GM12801 (cell line): ENCODE results near the gene GNE.

Experiments
- CTCF ChIP-seq: IDR thresholded peaks from one replicate; pipeline ENCODE4 v1.5.1; 2011; ENCODE audit warnings: control low read depth; ENCODE audit not compliant: insufficient read length; ENCODE audit errors: extremely low read depth

Gene GNE

GRCh38 chr9:36193023-36193422 lies 65.2 kb downstream of the GNE start:
- TF ChIP-seq CTCF: no peak

- TF ChIP-seq CTCF: no peak
These were observed 66.1 kb downstream of the GNE start for GRCh38 chr9:36192196-36192595.

- TF ChIP-seq CTCF: no peak
These were observed 66.6 kb downstream of the GNE start for GRCh38 chr9:36191686-36192085.

GRCh38 chr9:36191290-36191645 lies 67.0 kb downstream of the GNE start:
- no peak for TF ChIP-seq CTCF

- TF ChIP-seq CTCF: no peak
These were observed 67.6 kb downstream of the GNE start, which contains the start of gene CLTA for GRCh38 chr9:36190388-36191289. Gene CLTA, plus strand, starts transcription at chr9:36190921. Its CDS starts 136 bp downstream, at chr9:36191057.

- TF ChIP-seq CTCF: no peak
These were observed 68.3 kb downstream of the GNE start for GRCh38 chr9:36189976-36190375.

- no peak for TF ChIP-seq CTCF
These were observed 70.0 kb downstream of the GNE start for GRCh38 chr9:36188212-36188611.

- no peak for TF ChIP-seq CTCF
These were observed 70.8 kb downstream of the GNE start for GRCh38 chr9:36187414-36187813.
